ENCODE data around the gene NTN4.

NTN4 gene

DNA sequence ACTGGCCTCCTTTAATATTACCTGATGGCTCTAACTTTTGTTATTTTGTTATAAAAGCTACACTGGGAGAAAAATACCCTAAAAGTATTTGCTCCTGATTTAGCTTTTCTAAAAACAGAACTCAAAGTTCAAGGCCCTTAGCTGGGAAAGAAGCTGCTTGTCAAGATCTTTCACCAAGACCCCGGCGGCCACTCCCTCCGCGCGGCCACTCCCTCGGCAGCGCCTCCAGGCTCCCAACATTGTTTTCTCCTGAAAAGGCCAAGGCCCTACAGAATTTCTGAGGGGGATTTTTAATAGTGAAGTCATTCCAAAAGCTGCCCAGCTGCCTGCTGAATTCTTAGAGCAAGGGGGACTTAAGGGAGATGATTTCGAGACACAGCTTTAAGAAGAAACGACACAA lies 96.4 kb downstream of the NTN4 start:
- TF ChIP-seq, protein P1, sequence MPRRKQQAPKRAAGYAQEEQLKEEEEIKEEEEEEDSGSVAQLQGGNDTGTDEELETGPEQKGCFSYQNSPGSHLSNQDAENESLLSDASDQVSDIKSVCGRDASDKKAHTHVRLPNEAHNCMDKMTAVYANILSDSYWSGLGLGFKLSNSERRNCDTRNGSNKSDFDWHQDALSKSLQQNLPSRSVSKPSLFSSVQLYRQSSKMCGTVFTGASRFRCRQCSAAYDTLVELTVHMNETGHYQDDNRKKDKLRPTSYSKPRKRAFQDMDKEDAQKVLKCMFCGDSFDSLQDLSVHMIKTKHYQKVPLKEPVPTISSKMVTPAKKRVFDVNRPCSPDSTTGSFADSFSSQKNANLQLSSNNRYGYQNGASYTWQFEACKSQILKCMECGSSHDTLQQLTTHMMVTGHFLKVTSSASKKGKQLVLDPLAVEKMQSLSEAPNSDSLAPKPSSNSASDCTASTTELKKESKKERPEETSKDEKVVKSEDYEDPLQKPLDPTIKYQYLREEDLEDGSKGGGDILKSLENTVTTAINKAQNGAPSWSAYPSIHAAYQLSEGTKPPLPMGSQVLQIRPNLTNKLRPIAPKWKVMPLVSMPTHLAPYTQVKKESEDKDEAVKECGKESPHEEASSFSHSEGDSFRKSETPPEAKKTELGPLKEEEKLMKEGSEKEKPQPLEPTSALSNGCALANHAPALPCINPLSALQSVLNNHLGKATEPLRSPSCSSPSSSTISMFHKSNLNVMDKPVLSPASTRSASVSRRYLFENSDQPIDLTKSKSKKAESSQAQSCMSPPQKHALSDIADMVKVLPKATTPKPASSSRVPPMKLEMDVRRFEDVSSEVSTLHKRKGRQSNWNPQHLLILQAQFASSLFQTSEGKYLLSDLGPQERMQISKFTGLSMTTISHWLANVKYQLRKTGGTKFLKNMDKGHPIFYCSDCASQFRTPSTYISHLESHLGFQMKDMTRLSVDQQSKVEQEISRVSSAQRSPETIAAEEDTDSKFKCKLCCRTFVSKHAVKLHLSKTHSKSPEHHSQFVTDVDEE (CRISPR knock-in tag; IDR thresholded peaks at IDR 0.05) = no peak
- TF ChIP-seq TCF4 (CRISPR knock-in tag; IDR thresholded peaks at IDR 0.05; ENCODE audit: borderline replicate concordance) = no peak
- no peak for TF ChIP-seq SNAI2 (CRISPR knock-in tag; IDR thresholded peaks at IDR 0.05)
- TF ChIP-seq ZNF8 (CRISPR knock-in tag; IDR thresholded peaks at IDR 0.05) = no peak
- TF ChIP-seq ZFP3 (CRISPR knock-in tag; IDR thresholded peaks at IDR 0.05) = no peak
- TF ChIP-seq ISL1 (CRISPR knock-in tag; IDR thresholded peaks at IDR 0.05) = no peak
- TF ChIP-seq ARNTL (CRISPR knock-in tag; IDR thresholded peaks at IDR 0.05; ENCODE audit: borderline replicate concordance, low read depth) = no peak
- no peak for TF ChIP-seq BACH2 (CRISPR knock-in tag; IDR thresholded peaks at IDR 0.05; ENCODE audit: borderline replicate concordance)
- TF ChIP-seq ESRRG (CRISPR knock-in tag; IDR thresholded peaks at IDR 0.05) = no peak
- TF ChIP-seq, protein P2, sequence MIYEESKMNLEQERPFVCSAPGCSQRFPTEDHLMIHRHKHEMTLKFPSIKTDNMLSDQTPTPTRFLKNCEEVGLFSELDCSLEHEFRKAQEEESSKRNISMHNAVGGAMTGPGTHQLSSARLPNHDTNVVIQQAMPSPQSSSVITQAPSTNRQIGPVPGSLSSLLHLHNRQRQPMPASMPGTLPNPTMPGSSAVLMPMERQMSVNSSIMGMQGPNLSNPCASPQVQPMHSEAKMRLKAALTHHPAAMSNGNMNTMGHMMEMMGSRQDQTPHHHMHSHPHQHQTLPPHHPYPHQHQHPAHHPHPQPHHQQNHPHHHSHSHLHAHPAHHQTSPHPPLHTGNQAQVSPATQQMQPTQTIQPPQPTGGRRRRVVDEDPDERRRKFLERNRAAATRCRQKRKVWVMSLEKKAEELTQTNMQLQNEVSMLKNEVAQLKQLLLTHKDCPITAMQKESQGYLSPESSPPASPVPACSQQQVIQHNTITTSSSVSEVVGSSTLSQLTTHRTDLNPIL (CRISPR knock-in tag; IDR thresholded peaks at IDR 0.05; ENCODE audit: low read depth) = no peak
- no peak for TF ChIP-seq TOX (CRISPR knock-in tag; IDR thresholded peaks at IDR 0.05; ENCODE audit: borderline replicate concordance)
- TF ChIP-seq PPARA (CRISPR knock-in tag; IDR thresholded peaks at IDR 0.05; ENCODE audit: borderline replicate concordance) = no peak
- TF ChIP-seq, protein P3, sequence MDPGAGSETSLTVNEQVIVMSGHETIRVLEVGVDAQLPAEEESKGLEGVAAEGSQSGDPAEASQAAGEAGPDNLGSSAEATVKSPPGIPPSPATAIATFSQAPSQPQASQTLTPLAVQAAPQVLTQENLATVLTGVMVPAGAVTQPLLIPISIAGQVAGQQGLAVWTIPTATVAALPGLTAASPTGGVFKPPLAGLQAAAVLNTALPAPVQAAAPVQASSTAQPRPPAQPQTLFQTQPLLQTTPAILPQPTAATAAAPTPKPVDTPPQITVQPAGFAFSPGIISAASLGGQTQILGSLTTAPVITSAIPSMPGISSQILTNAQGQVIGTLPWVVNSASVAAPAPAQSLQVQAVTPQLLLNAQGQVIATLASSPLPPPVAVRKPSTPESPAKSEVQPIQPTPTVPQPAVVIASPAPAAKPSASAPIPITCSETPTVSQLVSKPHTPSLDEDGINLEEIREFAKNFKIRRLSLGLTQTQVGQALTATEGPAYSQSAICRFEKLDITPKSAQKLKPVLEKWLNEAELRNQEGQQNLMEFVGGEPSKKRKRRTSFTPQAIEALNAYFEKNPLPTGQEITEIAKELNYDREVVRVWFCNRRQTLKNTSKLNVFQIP (CRISPR knock-in tag; IDR thresholded peaks at IDR 0.05; ENCODE audit: borderline replicate concordance, low read depth) = no peak
- TF ChIP-seq PATZ1 (CRISPR knock-in tag; IDR thresholded peaks at IDR 0.05; ENCODE audit: borderline replicate concordance) = no peak
- no peak for TF ChIP-seq ZNF565 (CRISPR knock-in tag; conservative IDR thresholded peaks at IDR 0.05; ENCODE audit: low read depth)
- no peak for TF ChIP-seq ZFP30 (CRISPR knock-in tag; IDR thresholded peaks at IDR 0.05)
- TF ChIP-seq ZC3H10 (CRISPR knock-in tag; IDR thresholded peaks at IDR 0.05) = no peak
- TF ChIP-seq OSR1 (CRISPR knock-in tag; IDR thresholded peaks at IDR 0.05) = no peak

GRCh38 chr12:95693689-95694088 lies 96.9 kb downstream of the NTN4 start:
- no peak for ATAC-seq
- TF ChIP-seq OSR1 (CRISPR knock-in tag; IDR thresholded peaks at IDR 0.05) (no peak), PPARA (CRISPR knock-in tag; IDR thresholded peaks at IDR 0.05; ENCODE audit: borderline replicate concordance) (no peak), TOX (CRISPR knock-in tag; IDR thresholded peaks at IDR 0.05; ENCODE audit: borderline replicate concordance) (no peak), PATZ1 (CRISPR knock-in tag; IDR thresholded peaks at IDR 0.05; ENCODE audit: borderline replicate concordance) (no peak), ZNF565 (CRISPR knock-in tag; conservative IDR thresholded peaks at IDR 0.05; ENCODE audit: low read depth) (no peak), BACH2 (CRISPR knock-in tag; IDR thresholded peaks at IDR 0.05; ENCODE audit: borderline replicate concordance) (no peak), ZNF70 (CRISPR knock-in tag; IDR thresholded peaks at IDR 0.05) (no peak), SNAI2 (CRISPR knock-in tag; IDR thresholded peaks at IDR 0.05) (no peak), ZNF8 (CRISPR knock-in tag; IDR thresholded peaks at IDR 0.05) (no peak), ZFP30 (CRISPR knock-in tag; IDR thresholded peaks at IDR 0.05) (no peak), RARB (CRISPR knock-in tag; IDR thresholded peaks at IDR 0.05) (no peak)
- TF ChIP-seq, protein P1 (CRISPR knock-in tag; IDR thresholded peaks at IDR 0.05) = no peak
- TF ChIP-seq, protein P2 (CRISPR knock-in tag; IDR thresholded peaks at IDR 0.05; ENCODE audit: low read depth) = no peak

More for the DNA sequence above, 96.4 kb downstream of the NTN4 start:
- no peak for ATAC-seq

All from SK-N-SH treated with all-trans-retinoic acid at 6 μM for 48 hours (cell line).